HG02884 (cell line): ENCODE measurements around the gene PTPRR.

ENCODE experiments used
- ATAC-seq: cut with Tn5 transposase; IDR thresholded peaks from one replicate; pipeline ENCODE4 v1.9.1; 2021; ENCODE audit warnings: mild to moderate bottlenecking, moderate library complexity; ENCODE audit not compliant: unreplicated experiment

Gene PTPRR

DNA sequence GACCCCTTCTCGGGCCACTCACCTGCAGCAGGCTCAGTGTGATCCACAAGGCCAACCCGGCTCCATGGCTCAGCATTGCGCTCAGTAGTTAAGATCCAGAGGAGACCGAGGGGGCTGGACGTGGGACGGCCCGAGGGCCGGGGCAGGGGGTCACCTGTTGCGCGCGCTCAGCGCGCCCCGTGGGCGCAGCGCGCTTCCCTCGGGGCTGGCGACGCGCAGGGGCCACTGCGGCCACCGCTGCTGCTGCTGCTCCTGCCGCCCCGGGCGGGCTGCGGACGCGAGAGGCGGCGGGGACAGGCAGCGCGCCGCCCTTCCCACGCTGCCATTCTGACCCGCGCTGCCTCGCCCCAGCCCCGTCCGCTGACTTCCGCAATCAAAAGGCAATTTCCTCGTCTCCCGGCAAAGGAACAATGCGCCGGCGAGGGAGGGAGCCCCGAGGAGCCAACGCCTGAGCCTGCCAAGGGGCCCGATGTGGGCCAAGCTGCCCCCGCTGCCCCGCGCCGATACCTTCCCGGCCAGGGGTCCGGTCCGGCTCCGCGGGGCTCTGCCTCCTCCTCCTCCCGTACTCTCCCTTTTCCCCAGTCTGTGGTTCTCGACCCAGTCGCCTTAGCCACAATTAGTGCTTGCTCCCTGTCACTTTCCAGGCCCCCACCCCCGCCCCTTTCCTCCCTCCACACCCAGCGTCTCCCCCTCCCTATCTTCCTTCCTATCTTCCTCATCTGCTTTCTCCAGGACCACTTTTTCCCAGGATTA lies 310.6 kb downstream of the PTPRR start:
- ATAC-seq: no peak

DNA sequence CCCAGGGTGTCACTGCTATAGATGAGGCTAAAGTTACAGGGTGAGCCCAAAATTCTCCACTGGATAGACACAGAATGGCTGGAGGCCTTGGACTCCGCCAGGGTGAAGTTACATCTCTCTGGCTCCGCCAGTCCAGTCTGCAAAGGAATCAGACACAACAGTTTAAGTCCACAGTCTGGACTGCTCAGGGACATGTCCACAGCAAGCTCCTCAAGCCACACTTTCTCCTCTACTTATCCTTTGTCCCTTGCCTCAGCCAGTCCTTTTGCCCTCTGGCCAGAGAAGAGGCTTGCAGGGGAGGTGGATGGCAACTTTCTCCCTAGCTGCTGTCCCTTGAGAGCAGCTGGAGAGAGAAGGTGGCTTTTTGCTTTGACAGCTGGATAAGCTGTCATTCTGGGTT lies 311.3 kb downstream of the PTPRR start:
- ATAC-seq: no peak

- ATAC-seq: no peak
Observed at GRCh38 chr12:70608184-70608583, 312.4 kb downstream of the PTPRR start.

- no peak for ATAC-seq
Observed at GRCh38 chr12:70607107-70607506, 313.4 kb downstream of the PTPRR start.

DNA sequence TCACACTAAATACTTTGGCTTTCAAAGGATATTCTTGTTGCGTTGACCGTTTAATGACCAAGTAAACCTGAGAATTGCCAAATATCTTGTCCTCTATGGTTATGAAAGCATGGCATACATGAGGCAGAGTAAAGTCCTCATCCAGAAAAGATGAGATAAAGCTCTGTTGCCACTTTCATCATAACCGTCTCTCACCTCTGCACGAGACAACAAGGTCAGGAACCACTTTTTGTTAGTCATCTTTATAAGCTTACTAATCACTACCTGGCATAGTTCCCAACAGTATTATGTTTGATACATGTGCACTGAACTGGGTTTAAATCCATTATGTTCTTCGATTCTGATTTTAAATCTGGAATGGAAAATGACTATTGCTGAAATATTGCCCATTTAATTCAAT lies 314.6 kb downstream of the PTPRR start:
- ATAC-seq: no peak

DNA sequence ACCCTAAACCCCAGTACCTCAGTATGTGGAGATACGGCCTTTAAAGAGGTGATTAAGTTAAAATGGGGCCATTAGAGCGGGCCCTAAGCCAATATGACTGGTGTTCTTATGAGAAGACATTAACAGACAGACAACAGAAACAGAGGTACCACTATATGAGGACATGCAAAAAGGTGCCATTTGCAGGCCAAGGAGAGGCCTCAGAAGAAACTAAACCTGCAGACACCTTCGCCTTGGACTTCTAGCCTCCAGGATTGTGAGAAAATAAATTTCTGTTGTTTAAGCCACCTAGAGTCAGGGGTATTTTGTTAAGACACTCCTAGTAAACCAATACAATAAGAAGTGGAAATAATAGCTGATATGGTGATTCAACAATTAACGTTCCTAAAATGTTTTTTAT lies 315.9 kb downstream of the PTPRR start:
- ATAC-seq: no peak

- no peak for ATAC-seq
Observed at GRCh38 chr12:70603044-70603443, 317.5 kb downstream of the PTPRR start.

DNA sequence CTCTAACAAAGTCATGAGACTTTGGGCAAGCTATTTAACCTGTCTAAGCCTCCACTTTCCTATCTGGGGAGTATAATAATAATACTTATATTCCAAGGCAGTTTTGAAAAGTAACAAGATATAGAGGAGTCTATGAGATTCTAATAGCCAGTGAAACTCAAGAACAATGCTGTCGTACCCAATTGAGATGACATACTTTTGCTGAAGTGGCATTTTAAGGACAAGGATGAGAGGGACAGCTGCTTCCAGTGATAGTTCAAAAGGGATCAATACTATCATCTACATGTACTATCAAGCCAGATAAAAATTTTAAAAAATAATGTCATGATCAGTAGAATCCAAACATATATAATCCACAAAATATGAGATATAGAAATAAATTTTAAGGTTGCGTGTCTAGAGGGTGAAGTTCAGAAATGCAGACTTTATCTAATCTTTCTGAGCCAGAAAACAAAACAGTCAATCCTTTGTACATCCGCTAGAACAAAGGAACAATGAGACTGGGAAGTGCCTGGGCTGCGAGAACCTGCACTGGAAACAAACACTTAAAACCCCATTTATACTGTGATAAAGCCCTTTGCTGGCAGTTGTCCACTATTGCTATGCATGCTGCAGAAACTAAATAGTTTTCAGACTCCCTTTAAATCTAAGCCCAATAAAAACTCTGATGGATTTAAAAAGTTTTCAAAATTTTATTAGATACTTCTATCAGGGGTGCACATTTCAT lies 321.9 kb downstream of the PTPRR start:
- ATAC-seq: no peak

GRCh38 chr12:70592664-70593063 lies 327.9 kb downstream of the PTPRR start:
- ATAC-seq: no peak

GRCh38 chr12:70590549-70591226 lies 329.9 kb downstream of the PTPRR start:
- no peak for ATAC-seq

DNA sequence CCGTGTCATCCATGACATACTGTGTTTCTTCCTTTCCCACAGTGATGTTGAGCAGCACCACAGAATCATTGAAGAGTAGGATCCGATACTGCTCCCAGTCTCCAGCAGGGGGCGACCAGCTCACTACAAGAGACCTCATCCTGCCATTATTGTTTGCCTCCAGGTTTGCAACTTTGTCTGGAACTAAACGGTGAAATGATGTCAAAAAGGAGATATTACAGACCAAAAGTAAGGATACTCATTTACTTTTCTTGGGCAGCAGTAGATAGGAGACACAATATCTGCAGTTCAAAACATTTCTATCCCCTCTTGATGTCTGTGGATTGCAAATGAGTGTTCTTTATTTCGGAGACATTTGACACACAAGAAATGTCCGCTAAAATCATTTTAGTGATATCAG lies 330.5 kb downstream of the PTPRR start:
- peak; percentile 98 for ATAC-seq
